Erythroblast (primary cell): Measurements from ENCODE around the gene UBE2U.

ENCODE experiments used
- GATA1 ChIP-seq: IDR thresholded peaks from 2 replicates; pipeline ENCODE4 v1.6.1; 2011; ENCODE audit warnings: low read depth, mild to moderate bottlenecking, control low read depth, low read length, moderate library complexity
- POLR2A ChIP-seq: IDR thresholded peaks from 2 replicates; pipeline ENCODE4 v1.6.1; 2011; ENCODE audit warnings: mild to moderate bottlenecking, low read length

DNA sequence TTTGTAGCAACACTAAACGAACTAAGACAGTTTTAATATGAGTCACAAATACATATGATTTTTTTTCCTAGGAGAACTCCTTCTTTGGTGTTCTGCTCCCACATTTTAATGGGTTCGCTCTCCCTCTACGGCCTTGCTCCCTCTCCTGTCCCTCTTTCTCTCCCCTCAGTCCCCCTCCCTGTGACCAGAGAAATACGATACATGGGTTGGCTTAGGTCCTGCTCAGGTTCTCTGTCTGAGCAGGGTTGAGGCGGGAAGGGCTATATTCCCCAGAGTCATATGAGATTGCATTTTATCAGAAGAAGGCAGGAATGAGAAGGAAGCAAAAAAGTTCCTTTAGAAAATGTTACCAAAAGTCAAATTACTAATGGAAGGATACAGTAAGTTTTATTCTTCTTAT, 44.6 kb downstream of the UBE2U start:
- TF ChIP-seq POLR2A: no peak
- TF ChIP-seq GATA1: no peak
